Right lobe of liver (tissue), 6 donors: ENCODE results near the gene SLC6A8. TPM values are rescaled to one million over a fixed set of nuclear protein-coding genes. Genes with fewer than 3 reads are reported as not detected.
A peak's percentile ranks its signal among the peaks of the same experiment; 100 is the strongest.

Experiments
- ATAC-seq, 4 donors: fragments of 200-7000 bp; cut with Tn5 transposase; one replicate each; pipeline ENCODE4 v1.9.1; 2020; ENCODE audit warnings: mild to moderate bottlenecking in 4 of 4, moderate library complexity in 4 of 4
- DNase-seq, 3 donors: peaks; one replicate each; pipeline ENCODE4 v3.0.0-alpha.2; 2020
- H3K27ac ChIP-seq, 3 donors: fragments of 200-600 bp; one replicate each; pipeline ENCODE4 v1.8.0; 2022
- H3K27me3 ChIP-seq, 2 donors: fragments of 200-600 bp; one replicate each; pipeline ENCODE4 v1.8.0; 2022
- H3K36me3 ChIP-seq, 4 donors: fragments of 200-600 bp; sonication (generic) in 1 of 4; one replicate each; pipeline versions ENCODE4 v1.5.1 to v1.8.0; 2017 to 2022; ENCODE audit warnings: control low read depth in 1 of 4
- H3K4me1 ChIP-seq, 4 donors: fragments of 200-600 bp; sonication (generic) in 1 of 4; one replicate each; pipeline versions ENCODE4 v1.5.1 to v1.8.0; 2017 to 2022; ENCODE audit warnings: control low read depth in 1 of 4
- H3K4me3 ChIP-seq, 3 donors: fragments of 200-600 bp; one replicate each; pipeline ENCODE4 v1.8.0; 2022
- H3K9me3 ChIP-seq, 4 donors: fragments of 200-600 bp; sonication (generic) in 1 of 4; one replicate each; pipeline versions ENCODE4 v1.5.1 to v1.8.0; 2017 to 2022; ENCODE audit warnings: control low read depth in 1 of 4
- CTCF ChIP-seq, 4 donors: fragments of 200-600 bp in 3 of 4; fragments of 450-650 bp in 1 of 4; IDR thresholded peaks; one replicate each; pipeline versions ENCODE4 v1.5.1 to v1.8.0; 2016 to 2022; ENCODE audit warnings: antibody characterized with exemption in 4 of 4, mild to moderate bottlenecking in 2 of 4
- POLR2A ChIP-seq: fragments of 450-650 bp; IDR thresholded peaks from one replicate; pipeline ENCODE4 v1.6.1; 2017; ENCODE audit warnings: antibody characterized with exemption, mild to moderate bottlenecking
- WGBS: methylation state at CpG from one replicate; pipeline ENCODE4 v1.1.6; 2018; ENCODE audit warnings: low coverage, low lambda C conversion rate; ENCODE audit not compliant: insufficient coverage; ENCODE audit errors: missing lambda C conversion rate; 5-methylcytosine and 5-hydroxymethylcytosine counted together
- intact Hi-C, 2 donors: fragments of 100-400 bp; cut with DNase I; formaldehyde crosslinking; loops; one replicate each; pipeline versions ENCODE4 v1.11.2 to v1.14.1; 2022
- total RNA-seq, 6 experiments: library from RNA; depleted of rRNA in 2 of 6; stranded (reverse); fragments of >200 nt in 2 of 6; fragmentation: NEBNext Ultra II Directional in 3 of 6; extraction: Animal tissue kit (Norgen Biotek cat#: 25700) in 3 of 6; gene quantifications; one replicate each; pipeline versions ENCODE4 v1.1.0 to v1.2.4, GENCODE V29; 2016 to 2023
- donor health status: DM: no; HTN: yes; CAD: no.
- donor health status: DM: no; HTN: no; CAD: no.
- donor health status: DM: no; HTN: no; CAD: no.
- donor health status: DM: no; HTN: yes; CAD: no.
- donor health status: DM: no; HTN: yes; CAD: no.

The SLC6A8 gene
- total RNA-seq, 6 experiments from 2014 or later, result 1.6 to 9.2 (median 2.9) TPM

DNA sequence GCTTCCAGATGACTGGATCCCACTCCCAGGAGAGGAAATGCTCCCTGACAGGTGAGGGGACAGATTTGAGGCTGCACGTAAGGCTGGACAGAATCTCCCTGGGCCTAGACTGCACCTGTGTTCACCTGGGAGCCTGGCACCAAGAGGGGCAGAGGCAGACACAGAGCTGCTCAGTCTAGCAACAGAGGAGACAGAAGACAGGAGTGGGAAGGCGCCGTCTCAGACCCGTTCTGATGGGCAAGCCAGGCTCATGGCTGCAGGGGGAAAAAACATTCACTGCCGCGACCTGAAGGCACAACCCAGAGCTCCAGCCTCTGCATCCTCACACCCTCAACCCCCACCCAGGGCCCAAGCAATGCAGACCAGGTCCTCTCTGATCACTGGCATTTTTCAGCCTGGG, 19.7 kb downstream of the SLC6A8 start:
- ATAC-seq (no peak), DNase-seq (no peak)
- no peak overlapping the region for H3K4me3 ChIP-seq
- H3K27me3 ChIP-seq, result no peaks in the 10 kb centered on the region
- H3K4me1 ChIP-seq, result no peaks in the 10 kb centered on the region
- 85% methylated on average over 4 of the region's 6 CpGs for WGBS
- no peaks in the 10 kb centered on the region for H3K9me3 ChIP-seq
- no peak overlapping the region for H3K27ac ChIP-seq
- peaks cover 0 to 2% (median under 1%) of the 10 kb centered on the region in 4 donors for H3K36me3 ChIP-seq
- intact Hi-C loops, result no loop called here
- no peak for TF ChIP-seq POLR2A
- no peak for TF ChIP-seq CTCF (IDR thresholded peaks at IDR 0.05)

DNA sequence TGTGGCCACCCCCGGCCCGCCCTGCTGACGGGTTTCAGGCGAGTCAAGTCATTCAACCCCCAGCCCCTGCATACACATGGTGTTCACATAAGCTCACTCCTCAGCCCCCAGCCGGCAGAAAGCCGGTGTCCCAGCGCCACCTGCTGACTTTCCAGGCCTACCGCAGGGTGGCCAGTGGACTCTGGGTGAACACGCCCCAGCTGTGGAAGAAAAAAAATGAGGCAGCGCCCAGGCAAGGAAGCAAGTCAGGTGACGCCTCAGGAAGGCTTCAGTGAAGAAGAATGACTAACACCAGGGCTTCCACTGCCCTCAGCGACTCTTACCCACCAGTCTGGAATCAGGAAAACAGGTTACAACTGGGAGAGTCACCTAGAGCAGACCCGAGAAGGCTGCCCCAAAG, 20.7 kb downstream of the SLC6A8 start:
- Histone ChIP-seq H3K4me1 (no peaks in the 10 kb centered on the region), H3K27ac (no peak overlapping the region), H3K27me3 (no peaks in the 10 kb centered on the region), H3K4me3 (no peak overlapping the region), H3K9me3 (no peaks in the 10 kb centered on the region), H3K36me3 (peaks cover 0 to under 1% (median 0%) of the 10 kb centered on the region in 4 donors)
- WGBS, result 22% methylated on average over 10 of the region's 13 CpGs
- DNase-seq (peak in 1 of 3 donors; percentile 62), ATAC-seq (peak; percentile 59 to 80 (median 70))
- TF ChIP-seq CTCF (IDR thresholded peaks at IDR 0.05) (peak; percentile 36 to 53 (median 48)), POLR2A (no peak)
- intact Hi-C loops, result no loop called here

DNA sequence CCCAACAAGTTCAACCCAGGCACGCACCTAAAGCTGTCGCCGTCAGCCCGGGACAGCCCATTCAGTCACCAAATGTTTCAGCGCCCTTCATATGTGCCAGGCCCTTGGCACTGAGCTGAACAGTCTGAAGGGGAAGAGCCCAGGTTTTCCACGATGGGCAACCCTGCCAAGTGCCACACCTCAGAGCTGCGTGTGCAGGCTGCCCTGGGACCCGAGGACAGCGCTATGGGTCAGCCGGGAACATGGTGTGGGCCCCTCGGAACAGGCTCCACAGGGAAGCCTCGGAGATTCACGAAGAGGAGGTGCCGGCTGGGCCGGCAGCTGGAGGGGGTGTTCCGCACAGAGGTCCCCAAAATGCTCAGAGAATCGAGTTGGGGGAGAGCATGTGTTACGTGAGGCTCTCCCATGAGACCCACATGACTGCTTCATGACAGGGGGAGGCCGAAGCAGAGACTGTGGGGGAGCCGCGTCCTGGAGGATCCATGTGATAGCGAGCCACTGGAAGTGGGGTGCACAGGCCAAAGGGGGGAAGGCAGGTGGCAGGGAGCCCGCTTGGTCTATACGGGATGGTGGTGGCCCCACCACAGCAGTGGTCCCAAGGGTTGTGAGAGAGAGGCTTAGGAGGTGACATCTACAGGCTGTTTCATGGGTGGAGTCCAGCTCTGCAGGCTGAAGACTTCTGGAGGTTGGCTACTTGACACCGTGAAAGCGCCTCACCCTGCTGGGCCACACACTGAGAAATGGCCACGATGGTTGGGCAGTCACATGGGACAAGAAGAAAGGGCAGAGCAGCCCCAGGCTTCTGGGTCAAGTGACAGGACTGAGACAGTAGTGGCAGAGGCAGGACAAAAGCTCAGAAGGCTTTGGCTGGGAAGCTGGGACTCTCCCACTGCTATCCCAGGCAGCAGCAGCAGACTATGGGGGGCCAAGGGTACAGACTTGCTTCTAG, 22.3 kb downstream of the SLC6A8 start:
- no peaks in the 10 kb centered on the region for H3K27me3 ChIP-seq
- 80% methylated on average over 15 of the region's 27 CpGs for WGBS
- H3K36me3 ChIP-seq, result peaks cover 0 to 7% (median 3%) of the 10 kb centered on the region in 4 donors
- ATAC-seq (no peak), DNase-seq (no peak)
- H3K4me1 ChIP-seq, result no peaks in the 10 kb centered on the region
- H3K27ac ChIP-seq, result no peak overlapping the region
- H3K9me3 ChIP-seq, result no peaks in the 10 kb centered on the region
- intact Hi-C loops, result no loop called here
- no peak overlapping the region for H3K4me3 ChIP-seq
- no peak for TF ChIP-seq CTCF (IDR thresholded peaks at IDR 0.05)
- TF ChIP-seq POLR2A, result no peak

GRCh38 chrX:153714256-153714655, 26.5 kb downstream of the SLC6A8 start:
- WGBS, result 62% methylated on average over 2 of the region's 3 CpGs
- Histone ChIP-seq H3K4me3 (no peak overlapping the region), H3K9me3 (no peaks in the 10 kb centered on the region), H3K36me3 (peaks cover 0 to 13% (median 5%) of the 10 kb centered on the region in 4 donors), H3K4me1 (no peaks in the 10 kb centered on the region), H3K27me3 (no peaks in the 10 kb centered on the region), H3K27ac (no peak overlapping the region)
- DNase-seq, result no peak
- no peak for TF ChIP-seq POLR2A
- no peak for TF ChIP-seq CTCF (IDR thresholded peaks at IDR 0.05)
- intact Hi-C loops, result no loop called here
- ATAC-seq, result peak in 1 of 4 donors; percentile 11
